Measurements from ENCODE around the gene HECTD2.

DNA sequence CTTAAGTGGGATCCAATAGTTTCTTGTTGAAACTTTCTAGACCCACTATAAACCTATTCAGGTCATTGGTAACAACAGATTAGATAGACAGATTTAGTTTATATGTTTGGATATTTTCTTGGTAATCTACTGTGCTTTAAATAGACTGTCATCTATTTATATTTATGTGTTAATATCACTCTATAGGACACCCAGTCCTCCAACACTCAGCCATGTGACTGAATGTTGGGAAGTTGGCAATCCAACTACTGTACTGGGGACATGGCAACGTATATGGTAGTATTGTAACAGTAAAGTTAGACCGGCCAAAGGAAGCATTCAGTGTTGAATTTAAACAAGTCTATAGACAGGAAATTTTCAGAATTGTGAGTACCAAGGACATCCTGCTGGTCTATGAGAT is 42.6 kb upstream of the HECTD2 start:
- no peak for TF ChIP-seq CTCF (IDR thresholded peaks at IDR 0.05)
- no peak for TF ChIP-seq POLR2A (IDR thresholded peaks at IDR 0.05)

Measured in right lobe of liver (tissue), 4 donors.